Ishikawa (cell line): ENCODE results near the gene PLA2G4E.

ENCODE experiments used
- CEBPB ChIP-seq: IDR thresholded peaks from 2 replicates; pipeline ENCODE4 v1.6.1; 2012
- CREB1 ChIP-seq: IDR thresholded peaks from 2 replicates; pipeline ENCODE4 v1.6.1; 2012; ENCODE audit warnings: low read depth
- EGR1 ChIP-seq: IDR thresholded peaks from 2 replicates; pipeline ENCODE4 v1.6.1; 2012
- EP300 ChIP-seq: IDR thresholded peaks from 2 replicates; pipeline ENCODE4 v1.6.1; 2012; ENCODE audit warnings: borderline replicate concordance
- FOXM1 ChIP-seq: IDR thresholded peaks from 2 replicates; pipeline ENCODE4 v1.6.1; 2012; ENCODE audit warnings: low read depth, borderline replicate concordance
- MAX ChIP-seq: IDR thresholded peaks from 2 replicates; pipeline ENCODE4 v1.6.1; 2012
- NFIC ChIP-seq: IDR thresholded peaks from 2 replicates; pipeline ENCODE4 v1.6.1; 2012
- RAD21 ChIP-seq: IDR thresholded peaks from 2 replicates; pipeline ENCODE4 v1.6.1; 2012; ENCODE audit warnings: low read depth
- REST ChIP-seq: IDR thresholded peaks from 2 replicates; pipeline ENCODE4 v1.6.1; 2012; ENCODE audit warnings: low read depth, mild to moderate bottlenecking
- TAF1 ChIP-seq: IDR thresholded peaks from 2 replicates; pipeline ENCODE4 v1.6.1; 2012; ENCODE audit warnings: low read depth, mild to moderate bottlenecking
- TCF12 ChIP-seq: IDR thresholded peaks from 2 replicates; pipeline ENCODE4 v1.6.1; 2012; ENCODE audit warnings: low read depth
- TEAD4 ChIP-seq: IDR thresholded peaks from 2 replicates; pipeline ENCODE4 v1.6.1; 2012
- USF1 ChIP-seq: IDR thresholded peaks from 2 replicates; pipeline ENCODE4 v1.6.1; 2012
- YY1 ChIP-seq: IDR thresholded peaks from 2 replicates; pipeline ENCODE4 v1.6.1; 2012; ENCODE audit warnings: low read depth
- ZBTB7A ChIP-seq: IDR thresholded peaks from 2 replicates; pipeline ENCODE4 v1.6.1; 2012; ENCODE audit warnings: low read depth

The PLA2G4E gene

GRCh38 chr15:42020713-42021273 is at the start of gene PLA2G4E:
Gene PLA2G4E, minus strand, starts transcription at chr15:42021042. Its CDS starts 12 bp downstream, at chr15:42021030.
- no peak for TF ChIP-seq MAX
- no peak for TF ChIP-seq YY1
- TF ChIP-seq NFIC: no peak
- no peak for TF ChIP-seq TCF12
- no peak for TF ChIP-seq RAD21
- TF ChIP-seq ZBTB7A: no peak
- TF ChIP-seq FOXM1: no peak
- TF ChIP-seq EGR1: no peak
- TF ChIP-seq USF1: no peak
- no peak for TF ChIP-seq TAF1
- no peak for TF ChIP-seq CREB1

DNA sequence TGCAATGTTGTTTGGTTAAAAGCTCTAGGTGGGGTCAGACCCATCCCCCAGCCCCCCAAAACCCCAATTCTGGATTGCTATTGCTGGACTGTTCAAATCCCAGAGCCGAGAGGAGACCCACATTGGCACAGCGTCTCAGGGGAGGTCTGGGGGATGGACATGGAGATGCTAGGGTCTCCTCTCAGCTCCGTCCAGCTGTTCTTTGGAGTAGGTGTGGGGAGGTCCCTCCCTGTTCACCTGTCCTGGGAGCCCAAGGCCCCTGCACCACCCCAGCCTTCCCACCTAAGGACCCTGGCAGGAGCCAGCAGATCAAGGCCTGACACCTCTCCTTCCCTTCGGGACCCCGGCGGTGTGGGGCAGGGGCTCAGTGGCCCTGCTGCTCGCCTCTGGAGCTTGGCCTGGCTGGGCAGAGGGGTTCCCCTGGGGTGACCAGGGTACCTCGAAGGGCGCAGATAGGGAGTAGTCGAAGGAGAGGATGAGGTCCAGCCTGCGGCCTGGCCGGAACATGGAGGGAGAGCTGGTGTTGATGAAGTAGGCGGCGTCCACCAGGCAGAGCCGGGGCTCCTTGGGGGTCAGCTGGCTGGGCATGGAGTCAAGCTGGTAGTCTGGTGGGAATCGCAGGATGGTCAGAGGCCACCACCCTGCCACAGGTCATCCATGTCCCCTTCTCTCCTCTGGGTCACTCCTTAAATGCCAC is 49.6 kb upstream of the PLA2G4E start:
- TF ChIP-seq EP300 (no peak), RAD21 (no peak), ZBTB7A (no peak), FOXM1 (no peak), TCF12 (no peak), CEBPB (no peak), MAX (no peak), NFIC (no peak), TEAD4 (no peak), YY1 (no peak), REST (no peak), TAF1 (no peak), CREB1 (no peak), USF1 (no peak)

DNA sequence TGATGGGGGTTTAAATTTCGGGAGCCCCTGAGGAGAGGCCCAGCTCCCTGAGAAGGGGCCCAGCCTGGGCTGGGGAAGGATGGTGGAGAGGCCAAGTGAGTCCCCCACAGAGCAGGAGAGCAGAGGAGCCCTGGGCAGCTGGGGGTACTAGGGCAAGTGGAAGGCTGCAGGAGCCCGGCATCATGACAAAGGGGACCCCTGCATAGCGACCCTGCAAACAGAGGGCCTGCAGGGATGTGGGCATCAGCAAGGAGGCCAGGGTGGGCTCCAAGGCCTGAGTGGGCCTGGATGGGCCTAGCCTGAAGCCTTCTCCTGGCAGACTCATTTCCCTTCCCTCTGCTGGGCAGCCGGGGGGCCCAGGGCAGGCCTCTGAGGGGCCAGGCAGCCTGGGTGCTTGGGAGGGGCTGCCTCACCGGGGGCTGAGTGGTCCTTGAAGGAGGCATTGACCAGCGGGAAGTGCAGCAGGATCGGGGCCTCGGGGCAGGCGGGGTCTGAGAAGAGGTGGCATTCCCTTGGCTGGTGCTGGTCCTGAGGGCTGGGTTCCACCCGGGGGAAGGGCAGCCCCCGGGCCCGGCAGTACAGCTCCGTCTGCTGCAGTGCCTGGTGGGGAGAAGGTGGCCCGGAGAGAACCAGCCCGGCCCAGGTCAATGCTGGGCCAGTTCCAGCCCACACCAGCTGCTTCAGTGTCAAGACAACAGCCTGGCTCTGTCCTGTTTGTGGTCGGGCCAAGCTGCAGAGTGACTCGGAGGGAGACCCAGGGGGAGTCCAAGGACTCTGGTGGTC is 48.8 kb upstream of the PLA2G4E start:
- TF ChIP-seq MAX (no peak), TEAD4 (no peak), TAF1 (no peak), TCF12 (no peak), EP300 (no peak), USF1 (no peak), FOXM1 (no peak), CREB1 (no peak), CEBPB (no peak), RAD21 (no peak)

DNA sequence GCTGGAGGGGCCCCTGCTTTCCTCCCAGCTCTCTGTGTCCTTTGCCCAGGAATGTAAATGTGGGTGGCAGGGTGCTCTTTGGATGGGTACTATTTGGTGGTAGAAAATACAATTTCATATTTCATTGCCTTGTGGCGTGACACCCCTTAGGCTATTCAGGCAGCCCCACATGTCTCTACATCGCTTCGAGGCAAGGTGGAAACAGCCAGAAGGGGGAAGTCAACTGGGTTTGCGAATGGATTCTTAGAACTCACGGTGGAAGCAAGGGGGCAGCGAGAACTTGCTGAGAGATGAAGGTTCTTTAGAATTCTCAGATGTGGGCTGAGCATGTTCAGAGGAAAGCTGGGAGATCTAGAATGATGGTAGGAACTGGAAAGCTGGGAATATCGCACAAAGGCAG is 48.2 kb upstream of the PLA2G4E start:
- TF ChIP-seq YY1 (no peak), USF1 (no peak), CEBPB (no peak), TAF1 (no peak), REST (no peak), CREB1 (no peak), FOXM1 (no peak), NFIC (no peak), ZBTB7A (no peak), EP300 (no peak), MAX (no peak), EGR1 (no peak), RAD21 (no peak), TCF12 (no peak), TEAD4 (no peak)
